HG03039 (cell line): Measurements from ENCODE around the gene ACTBL2.

Experiments used
- ATAC-seq: cut with Tn5 transposase; IDR thresholded peaks from one replicate; pipeline ENCODE4 v1.9.1; 2021; ENCODE audit warnings: mild to moderate bottlenecking, moderate library complexity; ENCODE audit not compliant: unreplicated experiment

The ACTBL2 gene

DNA sequence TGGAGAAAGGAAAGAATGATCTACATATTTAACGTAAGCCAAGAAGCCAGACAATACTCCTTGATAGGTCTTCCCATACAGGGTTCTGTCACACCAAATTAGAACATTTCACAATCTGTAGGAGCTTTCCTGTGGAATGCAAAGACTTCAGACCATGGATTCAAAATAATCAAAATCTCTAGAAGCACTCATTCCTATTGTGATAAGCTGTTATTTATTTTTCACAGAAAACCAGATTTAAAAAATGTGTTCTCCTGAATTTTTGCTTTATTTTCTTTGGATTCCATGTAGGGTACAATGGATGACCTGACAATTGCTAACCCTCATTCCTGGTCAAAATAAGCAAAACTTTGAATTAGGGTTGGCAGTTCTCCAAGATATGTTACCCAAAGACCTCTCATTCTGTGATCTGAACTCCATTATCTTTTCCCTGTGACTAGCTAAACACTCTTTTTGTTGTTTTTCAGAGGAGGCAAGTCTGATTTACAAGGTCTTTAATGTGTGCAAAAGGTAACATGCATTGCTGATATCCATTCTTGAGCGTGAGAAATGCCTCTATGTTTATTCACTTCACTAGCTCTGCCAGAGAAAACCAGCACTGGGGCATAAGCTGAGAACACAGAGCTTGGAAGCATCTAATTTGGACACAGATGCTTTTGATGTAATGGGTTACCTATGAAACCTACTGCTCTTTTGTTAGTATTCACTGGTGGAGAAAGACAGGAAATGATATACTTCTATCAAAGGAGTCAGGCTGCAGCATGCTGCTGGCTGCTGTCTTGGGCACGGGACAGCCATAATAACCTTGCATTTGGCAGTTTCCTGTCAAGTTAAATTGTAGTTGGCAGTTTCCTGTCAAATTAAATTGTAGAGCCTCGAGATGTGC is 31.4 kb downstream of the ACTBL2 start:
- ATAC-seq, result no peak

- no peak for ATAC-seq
These were observed 33.9 kb downstream of the ACTBL2 start for GRCh38 chr5:57448751-57449150.

DNA sequence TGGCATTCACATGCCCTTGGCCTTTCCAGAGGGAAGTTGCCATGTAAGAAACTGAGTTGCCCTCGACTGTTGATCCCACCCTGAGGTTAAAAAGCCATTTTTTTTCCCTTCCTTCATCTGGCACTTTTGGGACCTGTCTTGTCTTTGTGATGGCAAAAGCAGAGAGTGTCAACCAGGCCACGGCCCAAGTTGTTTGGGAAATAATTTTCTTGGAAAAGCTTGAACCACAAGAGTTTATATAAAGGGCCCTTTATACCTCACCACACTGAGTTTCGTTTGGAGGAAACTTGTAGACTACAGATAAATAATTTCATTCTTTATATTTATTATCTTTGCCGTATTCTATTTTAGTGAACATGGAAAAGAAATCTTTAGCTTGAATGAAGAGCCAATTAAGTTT is 34.3 kb downstream of the ACTBL2 start:
- no peak for ATAC-seq

DNA sequence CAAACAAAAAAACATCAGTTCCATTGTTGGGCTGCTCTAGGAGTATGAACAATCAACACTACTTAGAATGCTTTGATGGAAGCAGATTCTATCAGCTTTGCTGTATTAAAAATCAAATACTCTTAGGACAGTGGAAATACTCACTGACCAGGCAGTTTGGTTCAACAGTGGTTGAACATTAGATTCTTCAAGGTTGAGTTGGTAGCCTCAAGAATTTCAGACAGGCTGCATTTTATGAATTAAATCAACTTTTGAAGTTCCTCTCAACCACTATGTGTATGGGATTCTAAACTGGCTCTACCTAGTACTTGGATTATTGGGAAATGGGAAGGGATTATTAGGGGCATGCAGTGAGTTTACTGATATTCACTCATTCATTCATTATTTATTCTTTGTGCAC is 35.0 kb downstream of the ACTBL2 start:
- ATAC-seq, result no peak

- no peak for ATAC-seq
These were observed 35.6 kb downstream of the ACTBL2 start for GRCh38 chr5:57446966-57447365.

DNA sequence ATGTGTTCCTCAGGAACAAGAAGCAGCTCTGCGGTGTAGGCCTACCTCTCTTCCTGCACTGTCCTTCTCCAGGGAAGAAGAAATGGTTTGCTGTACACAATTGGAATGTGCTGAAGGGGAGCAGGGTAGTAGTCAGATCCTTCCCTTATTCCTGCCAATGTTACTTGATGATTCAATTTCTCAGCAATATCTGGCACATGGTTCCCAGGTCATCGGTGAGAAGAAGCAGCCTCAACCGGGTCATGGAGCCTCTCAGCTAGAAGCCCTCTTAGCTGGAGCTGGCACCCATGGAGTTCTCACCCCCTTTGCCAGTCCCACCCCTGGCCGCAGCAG is 36.9 kb downstream of the ACTBL2 start:
- no peak for ATAC-seq

- no peak for ATAC-seq
These were observed 37.5 kb downstream of the ACTBL2 start for GRCh38 chr5:57445006-57445704.

DNA sequence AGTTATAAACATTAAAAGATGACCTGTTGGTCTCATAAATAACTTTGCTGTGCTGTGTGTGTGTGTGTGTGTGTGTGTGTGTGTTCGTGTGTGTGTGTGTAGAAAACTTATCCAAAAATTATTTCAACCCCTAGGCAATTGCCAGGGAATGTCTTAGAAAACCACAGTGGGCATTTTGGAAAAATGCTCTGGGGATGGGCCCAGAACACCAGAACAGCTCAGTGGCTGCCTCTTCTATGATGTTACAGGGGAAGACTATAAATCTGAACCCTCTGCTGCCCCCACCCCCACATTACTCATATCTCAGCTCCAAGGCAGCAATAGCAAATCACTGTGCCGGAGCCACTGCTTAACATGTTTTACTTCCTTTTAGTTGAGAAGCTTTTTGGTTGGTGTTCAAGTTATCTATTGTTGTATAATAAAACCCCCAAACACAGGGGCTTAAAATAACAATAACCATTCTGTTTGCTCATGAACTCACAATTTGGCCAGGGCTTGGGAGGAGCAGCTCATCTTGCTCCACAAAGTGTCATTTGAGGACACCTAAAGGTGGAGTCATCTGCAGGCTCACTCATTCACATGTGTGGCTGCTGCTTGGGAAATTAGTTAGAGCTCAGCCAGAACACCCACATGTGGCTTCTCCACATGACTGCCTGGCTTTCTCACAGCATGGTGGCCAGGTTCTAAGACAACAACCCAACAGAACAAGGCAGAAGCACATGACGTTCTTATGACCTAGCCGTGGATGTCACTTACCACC is 40.4 kb downstream of the ACTBL2 start:
- ATAC-seq, result no peak

DNA sequence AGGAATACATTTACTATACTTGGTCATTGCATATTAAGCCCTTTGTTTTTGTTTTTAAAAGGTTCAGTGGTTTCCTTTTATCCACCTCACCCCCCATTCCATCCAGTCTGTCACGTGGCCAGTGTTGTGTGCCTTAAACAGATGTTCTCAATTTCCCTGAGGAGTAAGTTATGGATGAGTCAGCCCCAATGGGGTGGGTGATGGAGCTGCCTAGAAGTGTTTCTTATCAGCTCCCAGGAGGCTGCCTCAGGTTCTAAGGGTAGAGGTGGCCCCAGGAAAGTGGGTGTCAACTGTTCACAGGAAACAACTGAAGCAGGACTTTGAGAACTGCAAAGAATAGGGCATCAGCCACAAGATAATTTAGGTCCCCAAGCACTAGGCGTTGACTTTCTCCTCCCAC is 41.1 kb downstream of the ACTBL2 start:
- no peak for ATAC-seq

DNA sequence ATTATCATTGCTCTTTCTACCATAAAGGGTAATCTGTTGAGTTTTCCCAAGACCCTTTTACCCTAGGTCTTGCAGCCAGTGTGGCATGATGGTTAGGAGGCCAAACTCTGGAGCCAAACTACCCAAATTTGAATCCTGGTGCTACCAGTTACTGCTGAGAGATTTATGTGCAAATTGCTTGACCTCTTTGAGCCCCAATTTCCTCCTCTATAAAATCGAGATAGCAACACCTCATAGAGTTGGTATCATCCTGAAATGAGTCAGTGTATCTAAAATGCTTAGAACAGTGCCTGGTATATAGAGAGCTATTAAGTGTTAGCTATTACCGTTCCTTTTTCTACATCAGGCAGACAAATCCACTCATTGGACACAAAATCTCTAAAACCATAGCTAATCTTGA is 43.0 kb downstream of the ACTBL2 start:
- no peak for ATAC-seq

DNA sequence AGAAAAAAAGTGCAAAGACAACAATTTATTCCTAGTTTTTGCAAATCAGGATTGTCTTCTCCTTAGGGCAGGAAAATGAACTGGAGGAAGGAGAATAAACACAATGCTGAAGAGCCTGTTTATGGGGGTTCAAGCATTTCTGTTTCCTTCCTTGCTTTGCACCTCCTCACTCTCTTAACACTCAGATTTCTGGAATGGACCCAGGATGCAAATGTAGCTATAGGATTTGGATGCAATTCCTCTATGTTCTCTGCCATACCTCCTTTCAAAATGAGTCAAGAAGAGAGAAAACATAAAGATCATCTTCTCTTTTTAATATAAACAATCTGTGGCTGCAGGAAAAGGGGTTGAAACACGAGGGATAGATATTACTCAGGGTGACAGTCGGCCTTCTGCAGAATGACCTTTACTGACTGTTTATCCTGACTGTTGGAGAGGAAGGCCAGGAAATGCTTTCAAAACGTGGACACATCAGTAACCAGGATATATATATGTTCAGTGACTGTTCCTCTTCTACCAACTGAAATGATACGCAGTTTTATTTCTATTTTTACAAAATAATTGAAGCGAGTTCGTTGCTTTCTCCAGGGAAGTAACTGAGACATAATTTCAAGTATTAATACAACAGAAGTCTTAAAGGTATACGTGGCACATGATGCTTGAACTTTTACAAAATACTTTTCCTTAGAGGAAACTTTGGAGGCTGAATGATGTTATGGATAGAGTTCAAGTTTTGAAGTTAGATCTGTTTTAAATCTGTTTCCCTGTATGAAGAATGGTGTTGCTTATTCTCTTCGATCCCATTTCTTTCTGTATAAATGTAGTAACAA is 44.4 kb downstream of the ACTBL2 start:
- ATAC-seq, result no peak

- ATAC-seq, result no peak
These were observed 46.0 kb downstream of the ACTBL2 start for GRCh38 chr5:57436586-57436985.

DNA sequence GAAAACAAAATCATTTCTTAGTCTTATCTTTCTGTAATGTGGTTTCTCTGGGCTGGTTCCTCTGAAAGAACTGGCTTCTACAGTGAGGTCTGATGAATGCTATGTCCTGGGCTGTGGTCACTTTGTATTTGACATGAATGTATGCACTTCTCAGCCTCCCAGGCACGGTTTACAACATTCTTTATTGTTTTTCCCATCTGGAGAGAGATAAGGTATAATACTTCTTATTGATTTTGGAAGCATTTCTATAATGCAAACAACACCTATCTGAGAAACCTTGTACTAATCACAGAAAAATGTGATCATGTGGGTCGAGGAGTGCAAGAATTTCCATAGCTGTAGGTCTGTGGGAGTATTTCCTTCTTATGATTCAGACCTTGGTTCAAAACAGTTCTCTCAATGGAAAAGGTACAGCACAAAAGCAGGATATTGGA is 46.9 kb downstream of the ACTBL2 start:
- ATAC-seq, result no peak

GRCh38 chr5:57434683-57435082 is 47.9 kb downstream of the ACTBL2 start:
- no peak for ATAC-seq

DNA sequence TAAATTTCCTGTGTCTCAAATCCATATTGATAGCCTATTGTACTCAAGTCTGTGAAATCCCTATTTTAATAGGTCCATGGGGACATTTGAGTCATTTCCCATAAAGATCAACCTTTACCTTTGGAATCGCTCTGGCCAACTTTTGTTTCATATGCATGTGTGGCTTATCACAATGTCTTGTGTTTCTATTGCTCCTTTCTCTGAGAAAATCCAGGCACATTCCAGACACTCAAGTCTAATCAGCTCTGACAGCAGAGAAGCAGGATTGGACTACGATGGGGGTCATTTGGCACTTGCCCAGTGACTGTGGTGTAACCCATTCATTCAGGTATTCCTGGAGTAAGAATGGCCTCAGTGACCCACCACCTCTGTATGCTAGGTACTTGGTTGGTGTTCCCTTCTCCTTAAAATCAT is 48.4 kb downstream of the ACTBL2 start:
- ATAC-seq, result no peak

DNA sequence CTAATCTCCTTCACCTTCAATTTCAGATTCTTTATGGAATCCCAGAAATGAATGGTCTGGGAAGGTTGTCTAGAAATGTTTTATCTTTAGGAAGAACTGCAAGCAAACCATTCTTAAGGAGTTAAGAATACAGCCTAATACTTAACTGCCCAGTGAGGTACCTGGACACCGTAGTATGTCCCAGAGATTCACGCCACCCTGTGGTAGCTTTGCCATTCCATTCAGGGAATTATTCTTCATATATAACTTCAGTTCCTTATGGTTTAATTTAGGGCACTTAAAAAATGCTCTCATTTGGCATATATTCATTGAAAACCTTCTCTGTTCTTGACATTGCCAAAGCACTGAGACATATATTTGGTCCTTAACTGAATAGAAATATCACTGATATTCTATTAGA is 49.7 kb downstream of the ACTBL2 start:
- ATAC-seq, result no peak

GRCh38 chr5:57431759-57432158 is 50.9 kb downstream of the ACTBL2 start:
- ATAC-seq, result no peak
